WERI-Rb-1 (cell line): ENCODE measurements around the gene TSPAN2.

ENCODE experiments used
- DNase-seq: peaks from one replicate; pipeline ENCODE4 v3.0.0-alpha.2; 2020
- H3K27ac ChIP-seq: fragments of 250-450 bp; sonication (Bioruptor Pico); 2 replicates; pipeline ENCODE4 v1.5.1; 2020; ENCODE audit warnings: mild to moderate bottlenecking, moderate library complexity
- H3K27me3 ChIP-seq: fragments of 250-450 bp; sonication (Bioruptor Pico); 2 replicates; pipeline ENCODE4 v1.5.1; 2021; ENCODE audit warnings: mild to moderate bottlenecking, low read depth, moderate library complexity; ENCODE audit not compliant: insufficient read depth, severe bottlenecking
- H3K36me3 ChIP-seq: fragments of 250-450 bp; sonication (Bioruptor Pico); 2 replicates; pipeline ENCODE4 v1.5.1; 2020; ENCODE audit warnings: mild to moderate bottlenecking, moderate library complexity
- H3K4me3 ChIP-seq: 2 replicates; pipeline ENCODE4 v1.5.1; 2011; ENCODE audit warnings: low read depth, mild to moderate bottlenecking, control low read depth, low read length
- H3K9me3 ChIP-seq: fragments of 250-450 bp; sonication (Bioruptor Pico); 2 replicates; pipeline ENCODE4 v1.5.1; 2021; ENCODE audit warnings: mild to moderate bottlenecking, moderate library complexity; ENCODE audit not compliant: severe bottlenecking
- CTCF ChIP-seq: IDR thresholded peaks from 2 replicates; pipeline ENCODE4 v1.5.1; 2011; ENCODE audit warnings: low read depth, mild to moderate bottlenecking, control low read depth, inconsistent platforms, low read length

TSPAN2 gene

GRCh38 chr1:115113766-115114165 is 24.5 kb upstream of the TSPAN2 start:
- Histone ChIP-seq H3K36me3 (no peaks in the 10 kb centered on the region), H3K27ac (no peak overlapping the region), H3K9me3 (no peaks in the 10 kb centered on the region), H3K4me3 (no peak overlapping the region), H3K27me3 (no peaks in the 10 kb centered on the region)
- TF ChIP-seq CTCF: no peak
- no peak for DNase-seq

DNA sequence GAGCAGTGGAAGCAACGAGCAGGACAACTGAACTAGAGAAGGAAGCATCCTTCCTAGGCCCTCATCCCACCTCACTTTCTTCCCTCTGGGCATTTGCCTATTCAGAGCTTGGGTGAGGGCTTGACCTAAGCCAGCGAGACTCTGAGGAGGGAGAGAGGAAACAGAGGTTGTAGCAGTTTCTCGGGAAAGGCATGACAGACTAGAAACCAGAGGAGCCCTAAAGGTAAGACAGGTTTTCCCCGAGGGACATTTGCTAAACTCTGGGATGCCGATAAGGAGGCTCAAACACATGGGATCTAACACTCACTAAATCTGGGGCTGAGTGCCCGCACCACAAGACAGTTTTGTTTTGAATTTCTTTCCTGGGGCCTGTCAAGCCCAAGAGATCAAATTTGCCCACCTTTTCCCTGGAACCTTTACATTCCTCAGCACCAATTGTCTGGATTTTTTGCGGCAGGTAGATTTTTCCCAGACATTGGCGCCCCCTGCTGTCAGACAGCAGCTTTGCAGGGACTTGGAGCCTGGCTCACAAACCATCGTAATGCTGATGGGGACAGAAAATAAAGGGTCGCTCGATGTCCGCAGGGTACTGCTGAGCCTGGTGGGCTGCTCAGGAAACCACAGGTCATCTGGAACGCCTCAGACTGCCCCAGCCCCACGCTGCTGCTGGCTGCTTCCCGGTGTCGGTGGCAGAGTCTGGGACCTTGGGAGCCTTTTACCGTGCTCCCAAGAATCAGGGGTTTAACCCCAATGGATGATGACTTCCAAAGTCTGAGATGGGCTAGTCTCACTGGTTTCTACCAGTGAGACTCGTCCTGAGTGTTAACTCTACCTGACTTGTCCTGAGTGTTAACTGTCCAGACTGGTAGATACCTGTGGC is 23.4 kb upstream of the TSPAN2 start:
- Histone ChIP-seq H3K4me3 (no peak overlapping the region), H3K36me3 (no peaks in the 10 kb centered on the region), H3K27me3 (no peaks in the 10 kb centered on the region), H3K9me3 (no peaks in the 10 kb centered on the region), H3K27ac (no peak overlapping the region)
- DNase-seq: peak; percentile 47
- TF ChIP-seq CTCF: peak; percentile 77

DNA sequence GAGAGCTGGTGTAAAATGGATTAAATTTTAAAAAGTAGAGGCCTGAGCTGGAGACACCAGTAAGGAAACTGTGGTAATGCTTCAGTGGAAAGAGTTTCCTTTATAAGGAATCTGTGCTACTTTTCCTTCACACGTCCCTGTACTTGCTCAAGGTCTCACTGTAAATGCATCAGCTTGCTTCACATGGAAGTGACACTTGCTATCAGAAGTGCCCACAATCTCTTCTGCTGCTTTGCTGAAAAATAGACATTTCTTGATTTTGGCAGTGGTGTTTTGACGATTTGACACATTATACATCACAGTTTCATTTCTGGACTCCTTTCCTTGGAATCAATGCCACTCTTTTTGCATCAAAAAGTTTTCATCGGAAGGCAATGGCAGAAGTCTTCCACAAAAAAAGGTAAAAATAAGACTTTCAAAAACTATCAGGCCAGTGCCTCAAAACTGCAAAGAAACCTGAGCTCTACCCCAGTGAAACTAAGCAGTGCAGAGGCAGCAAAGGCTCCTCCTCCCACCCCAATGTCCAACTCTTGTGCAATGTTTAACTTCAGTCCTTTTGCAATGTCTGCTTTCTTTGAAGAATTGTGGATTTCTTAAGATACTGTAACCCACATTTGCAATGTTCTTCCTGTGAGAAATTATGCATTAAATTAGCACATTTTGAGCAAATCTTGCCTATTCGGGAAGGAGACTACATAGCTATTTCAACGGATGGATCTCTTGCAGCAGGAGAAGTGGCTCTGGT is 18.4 kb upstream of the TSPAN2 start:
- no peak overlapping the region for H3K27ac ChIP-seq

GRCh38 chr1:115105831-115106230 is 16.5 kb upstream of the TSPAN2 start:
- Histone ChIP-seq H3K9me3 (no peaks in the 10 kb centered on the region), H3K4me3 (no peak overlapping the region), H3K27me3 (no peaks in the 10 kb centered on the region), H3K36me3 (no peaks in the 10 kb centered on the region), H3K27ac (no peak overlapping the region)
- no peak for TF ChIP-seq CTCF
- no peak for DNase-seq

More for the DNA sequence above, 18.4 kb upstream of the TSPAN2 start:
- H3K4me3 ChIP-seq: no peak overlapping the region
- TF ChIP-seq CTCF: no peak
- DNase-seq: no peak
- H3K9me3 ChIP-seq: no peaks in the 10 kb centered on the region
- no peaks in the 10 kb centered on the region for H3K27me3 ChIP-seq
- H3K36me3 ChIP-seq: no peaks in the 10 kb centered on the region

GRCh38 chr1:115099693-115100050 is 10.4 kb upstream of the TSPAN2 start:
- TF ChIP-seq CTCF: no peak
- DNase-seq: no peak
- no peaks in the 10 kb centered on the region for H3K27me3 ChIP-seq
- H3K27ac ChIP-seq: no peak overlapping the region
- H3K9me3 ChIP-seq: no peaks in the 10 kb centered on the region
- H3K36me3 ChIP-seq: no peaks in the 10 kb centered on the region
- H3K4me3 ChIP-seq: no peak overlapping the region
